WTC11 (cell line): Measurements from ENCODE around the gene WDR91. TPM values are rescaled to one million over a fixed set of nuclear protein-coding genes. Genes with fewer than 3 reads are reported as not detected.

Experiments
- ATAC-seq: fragments of 200-7000 bp; cut with Tn5 transposase; 2 replicates; pipeline ENCODE4 v1.10.0; 2021; ENCODE audit warnings: mild to moderate bottlenecking, moderate library complexity
- CTCF ChIA-PET: fragments of 300-600 bp; sonication (Branson Sonifier 250); formaldehyde crosslinking; loops from one replicate; lab custom pipeline; 2021; ENCODE audit warnings: antibody characterized with exemption; lab: Charles Lee
- POLR2A ChIA-PET: fragments of 350-600 bp; sonication (Branson Sonifier 250); formaldehyde crosslinking; loops from one replicate; lab custom pipeline; 2021; ENCODE audit warnings: antibody characterized with exemption; lab: Charles Lee
- DNase-seq: peaks from one replicate; pipeline ENCODE4 v3.0.0; 2021; ENCODE audit warnings: low spot score
- H3K27ac Mint-ChIP-seq: 2 replicates; pipeline ENCODE4 v1.8.0; 2021; ENCODE audit warnings: mixed read lengths
- H3K27me3 Mint-ChIP-seq: 2 replicates; pipeline ENCODE4 v1.8.0; 2021; ENCODE audit warnings: low read depth, mild to moderate bottlenecking, moderate library complexity, mixed read lengths
- H3K36me3 Mint-ChIP-seq: 2 replicates; pipeline ENCODE4 v1.8.0; 2021; ENCODE audit warnings: mixed read lengths
- H3K4me1 Mint-ChIP-seq: 2 replicates; pipeline ENCODE4 v1.8.0; 2022; ENCODE audit warnings: mixed read lengths
- H3K4me3 Mint-ChIP-seq: 2 replicates; pipeline ENCODE4 v1.8.0; 2021; ENCODE audit warnings: mild to moderate bottlenecking, moderate library complexity, mixed read lengths
- H3K9me3 Mint-ChIP-seq: 2 replicates; pipeline ENCODE4 v1.8.0; 2021; ENCODE audit warnings: mixed read lengths
- ATF1 ChIP-seq: sonication (generic); formaldehyde crosslinking; IDR thresholded peaks from 2 replicates; pipeline ENCODE4 v1.8.1; 2023; ENCODE audit warnings: mild to moderate bottlenecking, moderate library complexity, missing genetic modification reagents
- CBFB ChIP-seq: sonication (generic); formaldehyde crosslinking; IDR thresholded peaks from 2 replicates; pipeline ENCODE4 v1.8.1; 2022; ENCODE audit warnings: mild to moderate bottlenecking, low read depth, missing genetic modification reagents
- CREB1 ChIP-seq: sonication (generic); formaldehyde crosslinking; IDR thresholded peaks from 2 replicates; pipeline ENCODE4 v1.8.0; 2023; ENCODE audit warnings: mild to moderate bottlenecking, missing genetic modification reagents
- CREM ChIP-seq: sonication (generic); formaldehyde crosslinking; IDR thresholded peaks from 2 replicates; pipeline ENCODE4 v1.8.1; 2022; ENCODE audit warnings: mild to moderate bottlenecking, missing genetic modification reagents, moderate library complexity
- FOXK1 ChIP-seq: sonication (generic); formaldehyde crosslinking; IDR thresholded peaks from 2 replicates; pipeline ENCODE4 v1.8.0; 2022; ENCODE audit warnings: mild to moderate bottlenecking, moderate library complexity, missing genetic modification reagents
- GTF2I ChIP-seq: fragments of 250-450 bp; sonication (Bioruptor Pico); conservative IDR thresholded peaks from 2 replicates; pipeline ENCODE4 v1.4.0; 2021; ENCODE audit warnings: mild to moderate bottlenecking
- MXD4 ChIP-seq: fragments of 250-450 bp; sonication (Bioruptor Pico); IDR thresholded peaks from 2 replicates; pipeline ENCODE4 v1.8.0; 2021; ENCODE audit warnings: mild to moderate bottlenecking, moderate library complexity, borderline replicate concordance
- MYBL2 ChIP-seq: sonication (generic); formaldehyde crosslinking; IDR thresholded peaks from 2 replicates; pipeline ENCODE4 v1.8.1; 2023; ENCODE audit warnings: mild to moderate bottlenecking, moderate library complexity, missing genetic modification reagents
- PRRX2 ChIP-seq: fragments of 250-450 bp; sonication (Bioruptor Pico); IDR thresholded peaks from 2 replicates; pipeline ENCODE4 v1.8.0; 2021; ENCODE audit warnings: mild to moderate bottlenecking
- TEAD1 ChIP-seq: sonication (generic); formaldehyde crosslinking; IDR thresholded peaks from 2 replicates; pipeline ENCODE4 v1.8.0; 2022; ENCODE audit warnings: mild to moderate bottlenecking, missing genetic modification reagents
- TP53 ChIP-seq: sonication (generic); formaldehyde crosslinking; IDR thresholded peaks from 2 replicates; pipeline ENCODE4 v1.8.1; 2023; ENCODE audit warnings: mild to moderate bottlenecking, missing genetic modification reagents
- ZNF423 ChIP-seq: fragments of 250-450 bp; sonication (Bioruptor Pico); IDR thresholded peaks from 2 replicates; pipeline ENCODE4 v2.1.2; 2022; ENCODE audit warnings: mild to moderate bottlenecking, moderate library complexity
- ZNF671 ChIP-seq: fragments of 250-450 bp; sonication (Bioruptor Pico); IDR thresholded peaks from 2 replicates; pipeline ENCODE4 v1.8.0; 2021; ENCODE audit warnings: mild to moderate bottlenecking
- total RNA-seq: library from RNA; stranded (reverse); gene quantifications from 3 replicates; pipeline ENCODE4 v1.2.3, GENCODE V29; 2021
- TF ChIP-seq, protein P1 (sequence below): sonication (generic); formaldehyde crosslinking; IDR thresholded peaks from 2 replicates; pipeline ENCODE4 v1.8.0; 2023; ENCODE audit warnings: mild to moderate bottlenecking, missing genetic modification reagents
- TF ChIP-seq, protein P2 (sequence below): fragments of 250-450 bp; sonication (Bioruptor Pico); IDR thresholded peaks from 2 replicates; pipeline ENCODE4 v1.9.0; 2021; ENCODE audit warnings: mild to moderate bottlenecking
- TF ChIP-seq, protein P3 (sequence below): sonication (generic); formaldehyde crosslinking; IDR thresholded peaks from 2 replicates; pipeline ENCODE4 v1.8.0; 2022; ENCODE audit warnings: mild to moderate bottlenecking, missing genetic modification reagents
- TF ChIP-seq, protein P4 (sequence below): sonication (generic); formaldehyde crosslinking; IDR thresholded peaks from 2 replicates; pipeline ENCODE4 v1.8.1; 2022; ENCODE audit warnings: low read depth, mild to moderate bottlenecking, moderate library complexity, missing genetic modification reagents, borderline replicate concordance
- TF ChIP-seq, protein P5 (sequence below): fragments of 250-450 bp; sonication (Bioruptor Pico); IDR thresholded peaks from 2 replicates; pipeline ENCODE4 v2.1.2; 2022; ENCODE audit warnings: mild to moderate bottlenecking, moderate library complexity
- TF ChIP-seq, protein P6 (sequence below): sonication (generic); formaldehyde crosslinking; IDR thresholded peaks from 2 replicates; pipeline ENCODE4 v1.8.1; 2022; ENCODE audit warnings: missing genetic modification reagents, borderline replicate concordance
- TF ChIP-seq, protein P7 (sequence below): sonication (generic); formaldehyde crosslinking; IDR thresholded peaks from 2 replicates; pipeline ENCODE4 v1.8.1; 2022; ENCODE audit warnings: low read depth, missing genetic modification reagents, borderline replicate concordance

The WDR91 gene
- total RNA-seq, 1 experiment from 2014 or later = 12.0 TPM

DNA sequence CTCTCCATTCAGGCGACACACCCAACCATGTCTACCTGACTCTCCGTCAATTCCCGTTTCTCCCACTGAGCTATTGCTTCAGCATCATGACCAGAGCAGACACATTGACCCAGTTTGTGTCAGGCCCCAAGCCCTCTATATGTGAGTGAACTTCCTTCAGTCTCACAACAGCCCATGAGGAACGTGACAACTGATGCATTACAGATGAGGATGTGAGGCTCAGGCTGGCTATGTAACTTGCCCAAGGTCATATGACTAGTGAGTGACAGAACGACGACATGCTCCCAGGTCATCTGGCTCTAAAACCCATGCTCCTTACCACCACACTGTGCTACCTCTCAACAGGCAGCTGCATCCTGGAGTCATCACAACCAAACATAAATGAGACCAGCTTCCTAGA, 59.8 kb downstream of the WDR91 start (continued):
- TF ChIP-seq, protein P1, sequence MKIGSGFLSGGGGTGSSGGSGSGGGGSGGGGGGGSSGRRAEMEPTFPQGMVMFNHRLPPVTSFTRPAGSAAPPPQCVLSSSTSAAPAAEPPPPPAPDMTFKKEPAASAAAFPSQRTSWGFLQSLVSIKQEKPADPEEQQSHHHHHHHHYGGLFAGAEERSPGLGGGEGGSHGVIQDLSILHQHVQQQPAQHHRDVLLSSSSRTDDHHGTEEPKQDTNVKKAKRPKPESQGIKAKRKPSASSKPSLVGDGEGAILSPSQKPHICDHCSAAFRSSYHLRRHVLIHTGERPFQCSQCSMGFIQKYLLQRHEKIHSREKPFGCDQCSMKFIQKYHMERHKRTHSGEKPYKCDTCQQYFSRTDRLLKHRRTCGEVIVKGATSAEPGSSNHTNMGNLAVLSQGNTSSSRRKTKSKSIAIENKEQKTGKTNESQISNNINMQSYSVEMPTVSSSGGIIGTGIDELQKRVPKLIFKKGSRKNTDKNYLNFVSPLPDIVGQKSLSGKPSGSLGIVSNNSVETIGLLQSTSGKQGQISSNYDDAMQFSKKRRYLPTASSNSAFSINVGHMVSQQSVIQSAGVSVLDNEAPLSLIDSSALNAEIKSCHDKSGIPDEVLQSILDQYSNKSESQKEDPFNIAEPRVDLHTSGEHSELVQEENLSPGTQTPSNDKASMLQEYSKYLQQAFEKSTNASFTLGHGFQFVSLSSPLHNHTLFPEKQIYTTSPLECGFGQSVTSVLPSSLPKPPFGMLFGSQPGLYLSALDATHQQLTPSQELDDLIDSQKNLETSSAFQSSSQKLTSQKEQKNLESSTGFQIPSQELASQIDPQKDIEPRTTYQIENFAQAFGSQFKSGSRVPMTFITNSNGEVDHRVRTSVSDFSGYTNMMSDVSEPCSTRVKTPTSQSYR (CRISPR knock-in tag) = no peak
- TF ChIP-seq ZNF671 (CRISPR knock-in tag) (no peak), PRRX2 (CRISPR knock-in tag) (no peak), MXD4 (no peak)
- TF ChIP-seq, protein P2, sequence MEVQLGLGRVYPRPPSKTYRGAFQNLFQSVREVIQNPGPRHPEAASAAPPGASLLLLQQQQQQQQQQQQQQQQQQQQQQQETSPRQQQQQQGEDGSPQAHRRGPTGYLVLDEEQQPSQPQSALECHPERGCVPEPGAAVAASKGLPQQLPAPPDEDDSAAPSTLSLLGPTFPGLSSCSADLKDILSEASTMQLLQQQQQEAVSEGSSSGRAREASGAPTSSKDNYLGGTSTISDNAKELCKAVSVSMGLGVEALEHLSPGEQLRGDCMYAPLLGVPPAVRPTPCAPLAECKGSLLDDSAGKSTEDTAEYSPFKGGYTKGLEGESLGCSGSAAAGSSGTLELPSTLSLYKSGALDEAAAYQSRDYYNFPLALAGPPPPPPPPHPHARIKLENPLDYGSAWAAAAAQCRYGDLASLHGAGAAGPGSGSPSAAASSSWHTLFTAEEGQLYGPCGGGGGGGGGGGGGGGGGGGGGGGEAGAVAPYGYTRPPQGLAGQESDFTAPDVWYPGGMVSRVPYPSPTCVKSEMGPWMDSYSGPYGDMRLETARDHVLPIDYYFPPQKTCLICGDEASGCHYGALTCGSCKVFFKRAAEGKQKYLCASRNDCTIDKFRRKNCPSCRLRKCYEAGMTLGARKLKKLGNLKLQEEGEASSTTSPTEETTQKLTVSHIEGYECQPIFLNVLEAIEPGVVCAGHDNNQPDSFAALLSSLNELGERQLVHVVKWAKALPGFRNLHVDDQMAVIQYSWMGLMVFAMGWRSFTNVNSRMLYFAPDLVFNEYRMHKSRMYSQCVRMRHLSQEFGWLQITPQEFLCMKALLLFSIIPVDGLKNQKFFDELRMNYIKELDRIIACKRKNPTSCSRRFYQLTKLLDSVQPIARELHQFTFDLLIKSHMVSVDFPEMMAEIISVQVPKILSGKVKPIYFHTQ = no peak
- TF ChIP-seq, all 79 proteins: peak for 0

DNA sequence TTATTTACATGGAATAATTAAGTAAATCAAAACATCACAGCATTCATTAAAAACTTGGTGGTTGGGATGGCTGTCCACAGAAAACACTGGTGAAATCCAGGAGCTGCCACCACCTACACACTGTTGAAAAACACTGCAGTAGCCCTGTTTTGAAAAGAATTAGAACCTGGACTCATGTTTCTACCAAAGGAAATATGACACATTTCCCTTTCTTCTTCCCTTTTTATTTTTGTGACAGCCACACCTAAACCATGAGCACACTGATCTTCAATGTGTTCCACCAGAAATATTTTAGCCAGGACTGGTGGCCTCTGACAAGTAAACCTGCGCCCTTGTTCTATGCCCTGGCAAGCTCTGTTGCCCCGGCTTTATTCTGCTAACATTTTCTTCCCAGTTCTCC, 60.2 kb downstream of the WDR91 start:
- Mint-ChIP-seq H3K9me3 (peaks cover 32% of the 10 kb centered on the region), H3K4me3 (no peak overlapping the region), H3K36me3 (peaks cover 19% of the 10 kb centered on the region), H3K27me3 (peaks cover 2% of the 10 kb centered on the region), H3K4me1 (peaks cover 13% of the 10 kb centered on the region), H3K27ac (no peak overlapping the region)
- DNase-seq = no peak
- CTCF ChIA-PET = interaction anchor here (1.3 kb wide), 1 partner anchor 19 kb away, joined by 5 read pairs; no protein-coding TSS in a partner anchor
- TF ChIP-seq ATF1 (CRISPR knock-in tag) (no peak), CREM (CRISPR knock-in tag) (no peak), CREB1 (CRISPR knock-in tag) (no peak)
- TF ChIP-seq, protein P3, sequence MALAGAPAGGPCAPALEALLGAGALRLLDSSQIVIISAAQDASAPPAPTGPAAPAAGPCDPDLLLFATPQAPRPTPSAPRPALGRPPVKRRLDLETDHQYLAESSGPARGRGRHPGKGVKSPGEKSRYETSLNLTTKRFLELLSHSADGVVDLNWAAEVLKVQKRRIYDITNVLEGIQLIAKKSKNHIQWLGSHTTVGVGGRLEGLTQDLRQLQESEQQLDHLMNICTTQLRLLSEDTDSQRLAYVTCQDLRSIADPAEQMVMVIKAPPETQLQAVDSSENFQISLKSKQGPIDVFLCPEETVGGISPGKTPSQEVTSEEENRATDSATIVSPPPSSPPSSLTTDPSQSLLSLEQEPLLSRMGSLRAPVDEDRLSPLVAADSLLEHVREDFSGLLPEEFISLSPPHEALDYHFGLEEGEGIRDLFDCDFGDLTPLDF (CRISPR knock-in tag) = no peak
- ATAC-seq = no peak
- POLR2A ChIA-PET = no interaction called here

DNA sequence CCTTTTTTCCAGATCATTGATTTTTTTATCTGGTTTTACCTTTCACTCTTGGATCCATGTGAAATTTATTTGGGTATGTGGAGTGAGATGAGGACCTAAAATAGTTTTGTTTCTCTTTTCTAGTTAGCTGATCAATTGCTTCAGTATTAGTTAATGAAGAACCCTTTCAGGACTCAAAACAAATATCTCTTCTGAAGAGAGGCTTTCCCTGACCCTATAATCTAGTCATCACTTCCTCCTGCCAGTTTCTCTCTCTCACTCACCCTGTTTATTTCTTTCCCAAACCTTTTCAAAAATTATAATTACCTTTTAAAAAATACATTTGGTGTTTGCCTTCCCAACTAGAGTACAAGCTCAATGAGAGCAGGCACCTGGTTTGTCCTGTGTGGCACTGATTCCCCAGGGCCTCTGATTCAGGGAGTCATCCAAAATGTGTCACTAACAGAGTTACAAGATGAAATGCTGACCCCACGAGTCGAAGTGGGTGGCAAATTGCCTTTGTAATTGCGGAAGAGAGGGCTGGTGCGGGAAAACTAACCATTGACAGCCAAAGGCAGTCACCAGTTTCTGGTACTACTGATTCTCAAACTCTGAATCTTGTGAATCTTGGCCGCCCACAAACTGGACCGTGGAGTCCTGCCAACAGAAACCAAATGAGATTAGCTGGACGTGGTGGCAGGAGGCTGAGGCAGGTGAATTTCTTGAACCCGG, 61.1 kb downstream of the WDR91 start:
- peaks cover 23% of the 10 kb centered on the region for H3K9me3 Mint-ChIP-seq
- H3K4me3 Mint-ChIP-seq = no peak overlapping the region
- no peak for ATAC-seq
- no peak overlapping the region for H3K27ac Mint-ChIP-seq
- no peak for DNase-seq
- H3K36me3 Mint-ChIP-seq = peaks cover 12% of the 10 kb centered on the region
- H3K4me1 Mint-ChIP-seq = peaks cover 13% of the 10 kb centered on the region
- POLR2A ChIA-PET = no interaction called here
- CTCF ChIA-PET = interaction anchor here (1.3 kb wide), 1 partner anchor 19 kb away, joined by 5 read pairs; no protein-coding TSS in a partner anchor
- H3K27me3 Mint-ChIP-seq = no peaks in the 10 kb centered on the region; the same call in 1 of the 2 replicates
- TF ChIP-seq, protein P4, sequence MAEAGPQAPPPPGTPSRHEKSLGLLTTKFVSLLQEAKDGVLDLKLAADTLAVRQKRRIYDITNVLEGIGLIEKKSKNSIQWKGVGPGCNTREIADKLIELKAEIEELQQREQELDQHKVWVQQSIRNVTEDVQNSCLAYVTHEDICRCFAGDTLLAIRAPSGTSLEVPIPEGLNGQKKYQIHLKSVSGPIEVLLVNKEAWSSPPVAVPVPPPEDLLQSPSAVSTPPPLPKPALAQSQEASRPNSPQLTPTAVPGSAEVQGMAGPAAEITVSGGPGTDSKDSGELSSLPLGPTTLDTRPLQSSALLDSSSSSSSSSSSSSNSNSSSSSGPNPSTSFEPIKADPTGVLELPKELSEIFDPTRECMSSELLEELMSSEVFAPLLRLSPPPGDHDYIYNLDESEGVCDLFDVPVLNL = no peak
- TF ChIP-seq MYBL2 (CRISPR knock-in tag) = no peak
- no peak for TF ChIP-seq GTF2I (CRISPR knock-in tag)
- no peak for TF ChIP-seq FOXK1 (CRISPR knock-in tag)
- TF ChIP-seq TP53 (CRISPR knock-in tag) = no peak
- TF ChIP-seq, protein P5, sequence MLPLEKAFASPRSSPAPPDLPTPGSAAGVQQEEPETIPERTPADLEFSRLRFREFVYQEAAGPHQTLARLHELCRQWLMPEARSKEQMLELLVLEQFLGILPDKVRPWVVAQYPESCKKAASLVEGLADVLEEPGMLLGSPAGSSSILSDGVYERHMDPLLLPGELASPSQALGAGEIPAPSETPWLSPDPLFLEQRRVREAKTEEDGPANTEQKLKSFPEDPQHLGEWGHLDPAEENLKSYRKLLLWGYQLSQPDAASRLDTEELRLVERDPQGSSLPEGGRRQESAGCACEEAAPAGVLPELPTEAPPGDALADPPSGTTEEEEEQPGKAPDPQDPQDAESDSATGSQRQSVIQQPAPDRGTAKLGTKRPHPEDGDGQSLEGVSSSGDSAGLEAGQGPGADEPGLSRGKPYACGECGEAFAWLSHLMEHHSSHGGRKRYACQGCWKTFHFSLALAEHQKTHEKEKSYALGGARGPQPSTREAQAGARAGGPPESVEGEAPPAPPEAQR (CRISPR knock-in tag) = no peak
- no peak for TF ChIP-seq CBFB (CRISPR knock-in tag)
- TF ChIP-seq ZNF423 = no peak
- TF ChIP-seq TEAD1 (CRISPR knock-in tag) = no peak
- TF ChIP-seq, protein P6, sequence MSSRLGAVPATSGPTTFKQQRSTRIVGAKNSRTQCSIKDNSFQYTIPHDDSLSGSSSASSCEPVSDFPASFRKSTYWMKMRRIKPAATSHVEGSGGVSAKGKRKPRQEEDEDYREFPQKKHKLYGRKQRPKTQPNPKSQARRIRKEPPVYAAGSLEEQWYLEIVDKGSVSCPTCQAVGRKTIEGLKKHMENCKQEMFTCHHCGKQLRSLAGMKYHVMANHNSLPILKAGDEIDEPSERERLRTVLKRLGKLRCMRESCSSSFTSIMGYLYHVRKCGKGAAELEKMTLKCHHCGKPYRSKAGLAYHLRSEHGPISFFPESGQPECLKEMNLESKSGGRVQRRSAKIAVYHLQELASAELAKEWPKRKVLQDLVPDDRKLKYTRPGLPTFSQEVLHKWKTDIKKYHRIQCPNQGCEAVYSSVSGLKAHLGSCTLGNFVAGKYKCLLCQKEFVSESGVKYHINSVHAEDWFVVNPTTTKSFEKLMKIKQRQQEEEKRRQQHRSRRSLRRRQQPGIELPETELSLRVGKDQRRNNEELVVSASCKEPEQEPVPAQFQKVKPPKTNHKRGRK (CRISPR knock-in tag) = no peak
- TF ChIP-seq, protein P7, sequence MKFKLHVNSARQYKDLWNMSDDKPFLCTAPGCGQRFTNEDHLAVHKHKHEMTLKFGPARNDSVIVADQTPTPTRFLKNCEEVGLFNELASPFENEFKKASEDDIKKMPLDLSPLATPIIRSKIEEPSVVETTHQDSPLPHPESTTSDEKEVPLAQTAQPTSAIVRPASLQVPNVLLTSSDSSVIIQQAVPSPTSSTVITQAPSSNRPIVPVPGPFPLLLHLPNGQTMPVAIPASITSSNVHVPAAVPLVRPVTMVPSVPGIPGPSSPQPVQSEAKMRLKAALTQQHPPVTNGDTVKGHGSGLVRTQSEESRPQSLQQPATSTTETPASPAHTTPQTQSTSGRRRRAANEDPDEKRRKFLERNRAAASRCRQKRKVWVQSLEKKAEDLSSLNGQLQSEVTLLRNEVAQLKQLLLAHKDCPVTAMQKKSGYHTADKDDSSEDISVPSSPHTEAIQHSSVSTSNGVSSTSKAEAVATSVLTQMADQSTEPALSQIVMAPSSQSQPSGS = no peak
